Measurements from ENCODE around the gene KCNE1.

The KCNE1 gene

DNA sequence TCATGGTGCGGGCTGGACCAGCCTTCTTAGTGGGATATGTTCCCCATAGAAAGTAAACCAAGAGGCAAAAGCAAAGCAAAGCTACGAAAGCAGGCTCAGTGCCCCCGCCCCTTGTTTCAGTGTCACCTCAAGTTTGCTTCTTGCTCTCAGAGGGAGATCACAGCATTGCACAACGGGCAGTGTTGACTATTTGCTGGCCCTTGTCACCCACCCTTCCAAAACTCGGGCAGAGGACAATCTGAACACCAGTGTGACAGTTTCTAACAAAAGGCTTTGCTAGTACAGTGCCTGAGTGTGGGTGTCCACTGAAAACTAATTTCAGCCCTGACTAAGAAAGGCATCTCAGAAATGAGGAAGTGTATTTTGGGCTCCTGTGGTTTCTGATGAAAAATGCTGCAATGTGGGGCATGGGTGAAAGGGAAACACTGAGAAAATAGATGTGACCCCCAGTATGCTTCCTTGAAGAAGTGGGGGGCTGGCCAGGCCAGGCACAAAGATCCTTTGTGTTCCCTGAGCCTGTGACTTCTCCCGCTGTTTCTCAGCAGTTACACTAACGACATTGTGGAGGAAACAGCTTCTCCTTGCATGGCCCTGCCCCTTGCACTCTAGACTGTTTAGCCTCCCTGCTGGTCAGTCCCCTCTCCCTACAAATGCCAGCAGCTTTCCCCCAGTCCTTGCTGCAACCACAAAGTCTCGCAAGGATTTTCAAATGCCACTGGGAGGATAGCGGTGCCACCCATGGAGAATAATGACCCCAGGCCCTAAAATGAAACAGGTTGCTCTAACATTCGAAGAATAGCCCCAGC is 33.3 kb upstream of the KCNE1 start:
- TF ChIP-seq, protein P1, sequence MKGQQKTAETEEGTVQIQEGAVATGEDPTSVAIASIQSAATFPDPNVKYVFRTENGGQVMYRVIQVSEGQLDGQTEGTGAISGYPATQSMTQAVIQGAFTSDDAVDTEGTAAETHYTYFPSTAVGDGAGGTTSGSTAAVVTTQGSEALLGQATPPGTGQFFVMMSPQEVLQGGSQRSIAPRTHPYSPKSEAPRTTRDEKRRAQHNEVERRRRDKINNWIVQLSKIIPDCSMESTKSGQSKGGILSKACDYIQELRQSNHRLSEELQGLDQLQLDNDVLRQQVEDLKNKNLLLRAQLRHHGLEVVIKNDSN (IDR thresholded peaks at IDR 0.05), result no peak
- TF ChIP-seq YY1 (IDR thresholded peaks at IDR 0.05; ENCODE audit: low read depth), result no peak
- no peak for TF ChIP-seq TCF12 (IDR thresholded peaks at IDR 0.05; ENCODE audit: low read depth)
- no peak for TF ChIP-seq CREB1 (IDR thresholded peaks at IDR 0.05; ENCODE audit: low read depth)
- 0 out of 2 replicates have a peak, but pooled peaks have one; percentile 26 for TF ChIP-seq ZBTB7A (IDR thresholded peaks at IDR 0.05; ENCODE audit: low read depth)
- TF ChIP-seq FOXM1 (IDR thresholded peaks at IDR 0.05; ENCODE audit: borderline replicate concordance, low read depth), result no peak
- peak; percentile 34 for TF ChIP-seq CEBPB (IDR thresholded peaks at IDR 0.05)
- TF ChIP-seq, protein P2, sequence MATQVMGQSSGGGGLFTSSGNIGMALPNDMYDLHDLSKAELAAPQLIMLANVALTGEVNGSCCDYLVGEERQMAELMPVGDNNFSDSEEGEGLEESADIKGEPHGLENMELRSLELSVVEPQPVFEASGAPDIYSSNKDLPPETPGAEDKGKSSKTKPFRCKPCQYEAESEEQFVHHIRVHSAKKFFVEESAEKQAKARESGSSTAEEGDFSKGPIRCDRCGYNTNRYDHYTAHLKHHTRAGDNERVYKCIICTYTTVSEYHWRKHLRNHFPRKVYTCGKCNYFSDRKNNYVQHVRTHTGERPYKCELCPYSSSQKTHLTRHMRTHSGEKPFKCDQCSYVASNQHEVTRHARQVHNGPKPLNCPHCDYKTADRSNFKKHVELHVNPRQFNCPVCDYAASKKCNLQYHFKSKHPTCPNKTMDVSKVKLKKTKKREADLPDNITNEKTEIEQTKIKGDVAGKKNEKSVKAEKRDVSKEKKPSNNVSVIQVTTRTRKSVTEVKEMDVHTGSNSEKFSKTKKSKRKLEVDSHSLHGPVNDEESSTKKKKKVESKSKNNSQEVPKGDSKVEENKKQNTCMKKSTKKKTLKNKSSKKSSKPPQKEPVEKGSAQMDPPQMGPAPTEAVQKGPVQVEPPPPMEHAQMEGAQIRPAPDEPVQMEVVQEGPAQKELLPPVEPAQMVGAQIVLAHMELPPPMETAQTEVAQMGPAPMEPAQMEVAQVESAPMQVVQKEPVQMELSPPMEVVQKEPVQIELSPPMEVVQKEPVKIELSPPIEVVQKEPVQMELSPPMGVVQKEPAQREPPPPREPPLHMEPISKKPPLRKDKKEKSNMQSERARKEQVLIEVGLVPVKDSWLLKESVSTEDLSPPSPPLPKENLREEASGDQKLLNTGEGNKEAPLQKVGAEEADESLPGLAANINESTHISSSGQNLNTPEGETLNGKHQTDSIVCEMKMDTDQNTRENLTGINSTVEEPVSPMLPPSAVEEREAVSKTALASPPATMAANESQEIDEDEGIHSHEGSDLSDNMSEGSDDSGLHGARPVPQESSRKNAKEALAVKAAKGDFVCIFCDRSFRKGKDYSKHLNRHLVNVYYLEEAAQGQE (IDR thresholded peaks at IDR 0.05; ENCODE audit: low read depth), result no peak
- TF ChIP-seq EP300 (IDR thresholded peaks at IDR 0.05; ENCODE audit: borderline replicate concordance), result 0 out of 2 replicates have a peak, but pooled peaks have one; percentile 21
- no peak for TF ChIP-seq EGR1 (IDR thresholded peaks at IDR 0.05)
- TF ChIP-seq TEAD4 (IDR thresholded peaks at IDR 0.05), result peak; percentile 65
- no peak for TF ChIP-seq RAD21 (IDR thresholded peaks at IDR 0.05; ENCODE audit: low read depth)
- no peak for TF ChIP-seq NFIC (IDR thresholded peaks at IDR 0.05)

DNA sequence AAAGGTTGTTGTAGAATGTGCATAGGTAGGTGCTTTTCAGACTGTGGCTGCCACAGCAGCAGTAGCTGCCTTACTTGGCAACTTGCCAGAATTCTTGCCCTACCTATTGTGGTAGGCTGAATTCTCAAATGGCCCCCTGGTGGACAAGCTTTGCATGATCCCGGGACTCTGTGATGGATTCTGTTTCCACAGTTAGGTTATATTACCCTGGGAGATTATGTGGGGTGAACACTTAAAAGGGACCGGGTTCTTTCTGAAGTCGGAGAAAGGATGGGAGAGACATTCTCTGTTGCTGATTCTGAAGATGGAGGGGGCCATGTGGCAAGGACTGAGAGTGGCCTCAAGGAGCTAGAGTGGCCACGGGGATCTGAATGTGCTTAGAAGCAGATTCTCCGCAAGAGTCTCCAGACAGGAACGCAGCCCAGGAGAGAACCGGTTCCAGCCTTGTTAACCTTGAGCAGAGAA is 32.1 kb upstream of the KCNE1 start:
- peak; percentile 62 for TF ChIP-seq RAD21 (IDR thresholded peaks at IDR 0.05; ENCODE audit: low read depth)
- peak; percentile 54 for TF ChIP-seq TEAD4 (IDR thresholded peaks at IDR 0.05)
- TF ChIP-seq CREB1 (IDR thresholded peaks at IDR 0.05; ENCODE audit: low read depth), result no peak
- no peak for TF ChIP-seq ZBTB7A (IDR thresholded peaks at IDR 0.05; ENCODE audit: low read depth)
- 0 out of 2 replicates have a peak, but pooled peaks have one; percentile 48 for TF ChIP-seq YY1 (IDR thresholded peaks at IDR 0.05; ENCODE audit: low read depth)
- TF ChIP-seq EGR1 (IDR thresholded peaks at IDR 0.05), result no peak
- peak; percentile 99 for TF ChIP-seq NFIC (IDR thresholded peaks at IDR 0.05)

DNA sequence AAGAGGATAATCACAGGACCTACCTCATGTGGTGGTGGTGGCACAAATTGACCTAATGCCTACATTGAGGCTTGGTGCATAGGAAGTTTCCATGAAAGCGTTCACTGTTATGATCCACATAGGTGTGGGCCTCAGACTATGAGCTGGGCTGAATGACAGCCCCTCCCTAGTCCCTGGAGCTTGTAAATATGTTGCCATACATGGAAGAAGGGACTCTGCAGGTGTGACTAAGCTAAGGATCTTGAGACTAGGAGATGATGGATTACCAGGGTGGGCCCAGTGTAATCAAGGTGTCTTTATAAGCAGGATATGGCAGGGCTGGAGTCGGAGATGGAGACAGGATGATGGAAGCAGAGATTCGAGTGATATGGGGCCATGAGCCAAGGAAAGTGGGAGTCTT is 31.0 kb upstream of the KCNE1 start:
- TF ChIP-seq YY1 (IDR thresholded peaks at IDR 0.05; ENCODE audit: low read depth), result no peak
- TF ChIP-seq FOXM1 (IDR thresholded peaks at IDR 0.05; ENCODE audit: borderline replicate concordance, low read depth), result no peak
- no peak for TF ChIP-seq TCF12 (IDR thresholded peaks at IDR 0.05; ENCODE audit: low read depth)

DNA sequence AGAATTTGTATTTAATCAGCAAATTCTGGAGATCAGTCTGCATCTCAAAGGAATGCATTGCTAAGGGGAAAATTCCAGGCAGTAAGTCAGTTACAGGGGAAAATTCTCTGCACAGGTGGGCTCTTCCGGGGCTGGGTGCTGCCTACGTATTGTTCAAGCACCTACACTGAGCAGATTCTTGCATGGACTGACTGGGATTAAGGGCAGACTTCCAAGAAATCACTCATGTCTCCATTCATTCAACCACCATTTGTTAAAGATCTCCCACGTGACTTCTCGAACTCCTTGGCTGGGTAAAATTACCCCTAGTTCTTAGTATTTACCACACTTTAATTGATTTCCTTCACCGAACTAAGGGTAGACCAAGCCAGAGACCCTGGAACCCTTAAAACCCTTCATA is 28.2 kb upstream of the KCNE1 start:
- no peak for TF ChIP-seq ZBTB7A (IDR thresholded peaks at IDR 0.05; ENCODE audit: low read depth)
- no peak for TF ChIP-seq EP300 (IDR thresholded peaks at IDR 0.05; ENCODE audit: borderline replicate concordance)
- TF ChIP-seq TCF12 (IDR thresholded peaks at IDR 0.05; ENCODE audit: low read depth), result no peak
- TF ChIP-seq TAF1 (IDR thresholded peaks at IDR 0.05; ENCODE audit: low read depth), result no peak

DNA sequence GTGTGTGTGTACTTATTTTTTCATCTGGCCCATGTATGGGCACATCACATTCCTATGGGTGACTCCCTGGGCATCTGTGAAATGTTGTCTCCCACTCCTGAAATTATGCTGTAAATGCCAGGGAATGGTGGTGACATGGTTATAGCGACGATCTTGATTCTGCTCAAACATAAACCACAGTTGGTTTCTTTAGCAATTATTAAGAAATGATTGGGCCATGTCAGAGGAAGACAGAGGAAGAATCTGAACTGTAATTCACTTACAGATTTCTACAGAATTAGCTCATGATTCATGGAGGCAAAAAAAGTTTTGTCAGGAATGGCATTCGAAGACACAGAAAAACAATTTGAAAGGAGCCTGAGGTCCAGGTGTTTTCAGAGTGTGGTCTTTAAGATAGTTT is 25.8 kb upstream of the KCNE1 start:
- TF ChIP-seq, protein P3, sequence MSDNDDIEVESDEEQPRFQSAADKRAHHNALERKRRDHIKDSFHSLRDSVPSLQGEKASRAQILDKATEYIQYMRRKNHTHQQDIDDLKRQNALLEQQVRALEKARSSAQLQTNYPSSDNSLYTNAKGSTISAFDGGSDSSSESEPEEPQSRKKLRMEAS (IDR thresholded peaks at IDR 0.05), result no peak
- TF ChIP-seq TEAD4 (IDR thresholded peaks at IDR 0.05) (no peak), TCF12 (IDR thresholded peaks at IDR 0.05; ENCODE audit: low read depth) (no peak), CEBPB (IDR thresholded peaks at IDR 0.05) (no peak), CREB1 (IDR thresholded peaks at IDR 0.05; ENCODE audit: low read depth) (no peak), NFIC (IDR thresholded peaks at IDR 0.05) (no peak), YY1 (IDR thresholded peaks at IDR 0.05; ENCODE audit: low read depth) (no peak), FOXM1 (IDR thresholded peaks at IDR 0.05; ENCODE audit: borderline replicate concordance, low read depth) (no peak)
- TF ChIP-seq, protein P2 (IDR thresholded peaks at IDR 0.05; ENCODE audit: low read depth), result no peak

DNA sequence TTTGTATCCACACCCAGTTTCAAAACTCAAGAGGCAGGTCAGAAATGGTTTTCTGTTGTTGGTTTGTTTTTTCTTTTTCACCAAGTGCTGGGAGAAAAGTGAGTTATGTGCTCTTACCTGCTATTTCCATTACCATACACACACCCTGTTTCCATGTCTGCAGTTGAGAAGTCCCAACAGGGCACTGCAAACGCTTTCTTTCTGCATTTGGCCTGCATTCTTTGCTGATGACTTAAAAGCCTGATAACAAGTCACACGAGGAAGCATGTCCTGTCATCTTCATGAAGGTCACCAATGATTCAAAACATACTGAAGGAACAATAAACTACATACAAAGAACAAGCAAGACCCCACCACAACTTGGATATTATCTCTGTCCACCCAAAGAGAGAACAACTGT is 24.8 kb upstream of the KCNE1 start:
- TF ChIP-seq YY1 (IDR thresholded peaks at IDR 0.05; ENCODE audit: low read depth), result no peak
- TF ChIP-seq, protein P3 (IDR thresholded peaks at IDR 0.05), result no peak
- TF ChIP-seq EGR1 (IDR thresholded peaks at IDR 0.05), result no peak
- no peak for TF ChIP-seq ZBTB7A (IDR thresholded peaks at IDR 0.05; ENCODE audit: low read depth)
- TF ChIP-seq TCF12 (IDR thresholded peaks at IDR 0.05; ENCODE audit: low read depth), result no peak
- TF ChIP-seq EP300 (IDR thresholded peaks at IDR 0.05; ENCODE audit: borderline replicate concordance), result no peak
- no peak for TF ChIP-seq TEAD4 (IDR thresholded peaks at IDR 0.05)
- TF ChIP-seq CREB1 (IDR thresholded peaks at IDR 0.05; ENCODE audit: low read depth), result no peak
- TF ChIP-seq CEBPB (IDR thresholded peaks at IDR 0.05), result no peak
- no peak for TF ChIP-seq NFIC (IDR thresholded peaks at IDR 0.05)
- TF ChIP-seq, protein P2 (IDR thresholded peaks at IDR 0.05; ENCODE audit: low read depth), result no peak
- TF ChIP-seq RAD21 (IDR thresholded peaks at IDR 0.05; ENCODE audit: low read depth), result no peak
- TF ChIP-seq, protein P1 (IDR thresholded peaks at IDR 0.05), result no peak
- TF ChIP-seq TAF1 (IDR thresholded peaks at IDR 0.05; ENCODE audit: low read depth), result no peak
- no peak for TF ChIP-seq FOXM1 (IDR thresholded peaks at IDR 0.05; ENCODE audit: borderline replicate concordance, low read depth)

Measured in Ishikawa (cell line).